ENCODE results near the gene SCN9A.

DNA sequence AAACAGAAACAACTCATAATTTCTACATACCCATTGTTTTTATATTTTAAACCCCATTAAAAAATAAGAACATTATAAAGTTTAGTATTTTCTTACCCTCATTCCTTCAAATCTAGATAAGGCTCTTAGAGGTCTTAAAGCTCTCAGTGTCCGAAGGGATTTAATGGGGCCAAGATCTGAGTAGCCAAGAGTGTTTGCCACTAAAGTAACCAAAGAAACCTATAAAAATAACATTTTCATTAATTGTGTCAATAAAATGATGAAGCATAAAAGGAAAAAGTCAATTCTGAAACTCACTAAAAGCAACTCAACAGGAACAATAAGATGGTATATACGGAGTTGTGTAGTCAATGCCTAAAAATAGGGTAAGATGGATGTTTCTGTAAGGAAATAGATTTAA, 142.5 kb downstream of the SCN9A start:
- TF ChIP-seq, protein P1, sequence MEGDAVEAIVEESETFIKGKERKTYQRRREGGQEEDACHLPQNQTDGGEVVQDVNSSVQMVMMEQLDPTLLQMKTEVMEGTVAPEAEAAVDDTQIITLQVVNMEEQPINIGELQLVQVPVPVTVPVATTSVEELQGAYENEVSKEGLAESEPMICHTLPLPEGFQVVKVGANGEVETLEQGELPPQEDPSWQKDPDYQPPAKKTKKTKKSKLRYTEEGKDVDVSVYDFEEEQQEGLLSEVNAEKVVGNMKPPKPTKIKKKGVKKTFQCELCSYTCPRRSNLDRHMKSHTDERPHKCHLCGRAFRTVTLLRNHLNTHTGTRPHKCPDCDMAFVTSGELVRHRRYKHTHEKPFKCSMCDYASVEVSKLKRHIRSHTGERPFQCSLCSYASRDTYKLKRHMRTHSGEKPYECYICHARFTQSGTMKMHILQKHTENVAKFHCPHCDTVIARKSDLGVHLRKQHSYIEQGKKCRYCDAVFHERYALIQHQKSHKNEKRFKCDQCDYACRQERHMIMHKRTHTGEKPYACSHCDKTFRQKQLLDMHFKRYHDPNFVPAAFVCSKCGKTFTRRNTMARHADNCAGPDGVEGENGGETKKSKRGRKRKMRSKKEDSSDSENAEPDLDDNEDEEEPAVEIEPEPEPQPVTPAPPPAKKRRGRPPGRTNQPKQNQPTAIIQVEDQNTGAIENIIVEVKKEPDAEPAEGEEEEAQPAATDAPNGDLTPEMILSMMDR (IDR thresholded peaks at IDR 0.05; ENCODE audit: insufficient read depth, low read depth, low read length) = no peak
- no peak for TF ChIP-seq EZH2 (IDR thresholded peaks at IDR 0.05; ENCODE audit: insufficient read depth, low read length)
